ENCODE measurements around the gene SPRY1. TPM values are rescaled to one million over a fixed set of nuclear protein-coding genes. Genes with fewer than 3 reads are reported as not detected.

Gene SPRY1
- total and polyA plus RNA-seq, 2 of the 8 experiments (the other 6 are each of a cell fraction or from before 2014, with no cell fraction given): 11.7 to 56.2 TPM

DNA sequence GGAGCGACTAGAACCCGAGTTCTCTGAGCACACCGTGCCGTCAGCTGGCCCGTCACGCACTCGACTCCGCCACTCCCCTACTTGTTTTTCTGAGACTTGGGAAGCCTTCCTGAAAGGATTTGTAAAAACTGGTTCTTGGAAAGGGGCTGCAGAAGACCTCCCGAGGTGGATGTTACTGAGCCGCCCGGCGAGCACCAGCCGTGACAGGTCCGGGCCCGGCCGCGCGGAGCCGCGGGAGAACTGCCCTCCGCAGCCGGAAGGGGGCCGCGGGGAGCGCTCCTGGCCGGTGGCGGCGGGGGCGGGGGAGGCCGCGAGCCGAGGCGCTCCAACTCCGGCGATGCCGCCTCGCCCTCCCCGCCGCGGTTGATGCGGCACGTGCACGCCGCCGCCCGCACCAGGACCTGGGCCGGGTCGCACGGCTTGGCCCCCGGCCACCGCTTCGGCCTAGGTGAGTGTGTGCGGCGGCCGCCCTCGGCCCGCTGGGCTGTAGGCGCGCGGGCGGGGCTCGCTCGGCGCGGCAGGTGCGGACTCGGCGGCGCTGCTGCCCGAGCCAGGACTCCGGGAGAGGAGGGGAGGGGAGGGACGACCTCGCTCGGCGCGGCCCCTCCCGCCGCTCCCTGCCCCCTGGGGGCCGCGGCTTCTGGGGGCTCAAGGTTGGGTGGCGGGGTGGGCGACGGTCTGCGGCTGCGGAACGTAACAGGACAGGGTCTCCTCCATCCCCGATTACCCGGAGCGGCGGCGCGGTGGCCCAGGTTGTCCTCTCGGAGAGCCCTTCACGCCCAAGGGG, 1.7 kb downstream of the SPRY1 start (continued):
- TF ChIP-seq, protein P1, sequence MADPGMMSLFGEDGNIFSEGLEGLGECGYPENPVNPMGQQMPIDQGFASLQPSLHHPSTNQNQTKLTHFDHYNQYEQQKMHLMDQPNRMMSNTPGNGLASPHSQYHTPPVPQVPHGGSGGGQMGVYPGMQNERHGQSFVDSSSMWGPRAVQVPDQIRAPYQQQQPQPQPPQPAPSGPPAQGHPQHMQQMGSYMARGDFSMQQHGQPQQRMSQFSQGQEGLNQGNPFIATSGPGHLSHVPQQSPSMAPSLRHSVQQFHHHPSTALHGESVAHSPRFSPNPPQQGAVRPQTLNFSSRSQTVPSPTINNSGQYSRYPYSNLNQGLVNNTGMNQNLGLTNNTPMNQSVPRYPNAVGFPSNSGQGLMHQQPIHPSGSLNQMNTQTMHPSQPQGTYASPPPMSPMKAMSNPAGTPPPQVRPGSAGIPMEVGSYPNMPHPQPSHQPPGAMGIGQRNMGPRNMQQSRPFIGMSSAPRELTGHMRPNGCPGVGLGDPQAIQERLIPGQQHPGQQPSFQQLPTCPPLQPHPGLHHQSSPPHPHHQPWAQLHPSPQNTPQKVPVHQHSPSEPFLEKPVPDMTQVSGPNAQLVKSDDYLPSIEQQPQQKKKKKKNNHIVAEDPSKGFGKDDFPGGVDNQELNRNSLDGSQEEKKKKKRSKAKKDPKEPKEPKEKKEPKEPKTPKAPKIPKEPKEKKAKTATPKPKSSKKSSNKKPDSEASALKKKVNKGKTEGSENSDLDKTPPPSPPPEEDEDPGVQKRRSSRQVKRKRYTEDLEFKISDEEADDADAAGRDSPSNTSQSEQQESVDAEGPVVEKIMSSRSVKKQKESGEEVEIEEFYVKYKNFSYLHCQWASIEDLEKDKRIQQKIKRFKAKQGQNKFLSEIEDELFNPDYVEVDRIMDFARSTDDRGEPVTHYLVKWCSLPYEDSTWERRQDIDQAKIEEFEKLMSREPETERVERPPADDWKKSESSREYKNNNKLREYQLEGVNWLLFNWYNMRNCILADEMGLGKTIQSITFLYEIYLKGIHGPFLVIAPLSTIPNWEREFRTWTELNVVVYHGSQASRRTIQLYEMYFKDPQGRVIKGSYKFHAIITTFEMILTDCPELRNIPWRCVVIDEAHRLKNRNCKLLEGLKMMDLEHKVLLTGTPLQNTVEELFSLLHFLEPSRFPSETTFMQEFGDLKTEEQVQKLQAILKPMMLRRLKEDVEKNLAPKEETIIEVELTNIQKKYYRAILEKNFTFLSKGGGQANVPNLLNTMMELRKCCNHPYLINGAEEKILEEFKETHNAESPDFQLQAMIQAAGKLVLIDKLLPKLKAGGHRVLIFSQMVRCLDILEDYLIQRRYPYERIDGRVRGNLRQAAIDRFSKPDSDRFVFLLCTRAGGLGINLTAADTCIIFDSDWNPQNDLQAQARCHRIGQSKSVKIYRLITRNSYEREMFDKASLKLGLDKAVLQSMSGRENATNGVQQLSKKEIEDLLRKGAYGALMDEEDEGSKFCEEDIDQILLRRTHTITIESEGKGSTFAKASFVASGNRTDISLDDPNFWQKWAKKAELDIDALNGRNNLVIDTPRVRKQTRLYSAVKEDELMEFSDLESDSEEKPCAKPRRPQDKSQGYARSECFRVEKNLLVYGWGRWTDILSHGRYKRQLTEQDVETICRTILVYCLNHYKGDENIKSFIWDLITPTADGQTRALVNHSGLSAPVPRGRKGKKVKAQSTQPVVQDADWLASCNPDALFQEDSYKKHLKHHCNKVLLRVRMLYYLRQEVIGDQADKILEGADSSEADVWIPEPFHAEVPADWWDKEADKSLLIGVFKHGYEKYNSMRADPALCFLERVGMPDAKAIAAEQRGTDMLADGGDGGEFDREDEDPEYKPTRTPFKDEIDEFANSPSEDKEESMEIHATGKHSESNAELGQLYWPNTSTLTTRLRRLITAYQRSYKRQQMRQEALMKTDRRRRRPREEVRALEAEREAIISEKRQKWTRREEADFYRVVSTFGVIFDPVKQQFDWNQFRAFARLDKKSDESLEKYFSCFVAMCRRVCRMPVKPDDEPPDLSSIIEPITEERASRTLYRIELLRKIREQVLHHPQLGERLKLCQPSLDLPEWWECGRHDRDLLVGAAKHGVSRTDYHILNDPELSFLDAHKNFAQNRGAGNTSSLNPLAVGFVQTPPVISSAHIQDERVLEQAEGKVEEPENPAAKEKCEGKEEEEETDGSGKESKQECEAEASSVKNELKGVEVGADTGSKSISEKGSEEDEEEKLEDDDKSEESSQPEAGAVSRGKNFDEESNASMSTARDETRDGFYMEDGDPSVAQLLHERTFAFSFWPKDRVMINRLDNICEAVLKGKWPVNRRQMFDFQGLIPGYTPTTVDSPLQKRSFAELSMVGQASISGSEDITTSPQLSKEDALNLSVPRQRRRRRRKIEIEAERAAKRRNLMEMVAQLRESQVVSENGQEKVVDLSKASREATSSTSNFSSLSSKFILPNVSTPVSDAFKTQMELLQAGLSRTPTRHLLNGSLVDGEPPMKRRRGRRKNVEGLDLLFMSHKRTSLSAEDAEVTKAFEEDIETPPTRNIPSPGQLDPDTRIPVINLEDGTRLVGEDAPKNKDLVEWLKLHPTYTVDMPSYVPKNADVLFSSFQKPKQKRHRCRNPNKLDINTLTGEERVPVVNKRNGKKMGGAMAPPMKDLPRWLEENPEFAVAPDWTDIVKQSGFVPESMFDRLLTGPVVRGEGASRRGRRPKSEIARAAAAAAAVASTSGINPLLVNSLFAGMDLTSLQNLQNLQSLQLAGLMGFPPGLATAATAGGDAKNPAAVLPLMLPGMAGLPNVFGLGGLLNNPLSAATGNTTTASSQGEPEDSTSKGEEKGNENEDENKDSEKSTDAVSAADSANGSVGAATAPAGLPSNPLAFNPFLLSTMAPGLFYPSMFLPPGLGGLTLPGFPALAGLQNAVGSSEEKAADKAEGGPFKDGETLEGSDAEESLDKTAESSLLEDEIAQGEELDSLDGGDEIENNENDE (IDR thresholded peaks at IDR 0.05; ENCODE audit: insufficient replicate concordance, low read length): no peak
- TF ChIP-seq RAD21 (IDR thresholded peaks at IDR 0.05 in 1 of 2, conservative IDR thresholded peaks at IDR 0.05 in 1 of 2; ENCODE audit: low read depth in 2 of 2, low read length in 2 of 2) (peak in 1 of 2 experiments; percentile 49; a peak in 2 of 4 replicates), HDAC2 (IDR thresholded peaks at IDR 0.05; ENCODE audit: borderline replicate concordance in 1 of 2, low read depth in 2 of 2, low read length in 2 of 2) (no peak), CHD1 (IDR thresholded peaks at IDR 0.05; ENCODE audit: low read depth, low read length) (no peak), BRCA1 (IDR thresholded peaks at IDR 0.05; ENCODE audit: low read depth, low read length) (no peak), NANOG (IDR thresholded peaks at IDR 0.05; ENCODE audit: insufficient read depth, low read depth, low read length, poor library complexity, severe bottlenecking) (peak; percentile 30), SP2 (IDR thresholded peaks at IDR 0.05; ENCODE audit: low read length) (no peak), SP4 (IDR thresholded peaks at IDR 0.05; ENCODE audit: low read length) (no peak), POU5F1 (IDR thresholded peaks at IDR 0.05; ENCODE audit: low read depth, low read length) (no peak), EGR1 (IDR thresholded peaks at IDR 0.05; ENCODE audit: borderline replicate concordance, low read depth, low read length) (peak; percentile 58; the same call in 1 of the 2 replicates)
